Mesodermal cell (in vitro differentiated cells): ENCODE measurements around the gene GTF2IRD1. TPM values are rescaled to one million over a fixed set of nuclear protein-coding genes. Genes with fewer than 3 reads are reported as not detected.
"Not testable (repeated sequence)": the region's sequence is repeated elsewhere in the genome, so short reads cannot be mapped to it uniquely, and the experiment has no call there.

ENCODE experiments used
- H3K27ac ChIP-seq: 2 replicates; pipeline ENCODE4 v1.7.0; 2013; ENCODE audit warnings: mild to moderate bottlenecking, low read depth, low read length, moderate library complexity; ENCODE audit not compliant: severe bottlenecking
- H3K36me3 ChIP-seq: 2 replicates; pipeline ENCODE4 v1.7.1; 2013; ENCODE audit warnings: mild to moderate bottlenecking, low read length, moderate library complexity; ENCODE audit not compliant: control insufficient read depth, insufficient read depth
- H3K4me1 ChIP-seq: one replicate; pipeline ENCODE4 v1.7.1; 2013; ENCODE audit warnings: mild to moderate bottlenecking, low read length; ENCODE audit not compliant: insufficient read depth, control insufficient read depth, poor library complexity, severe bottlenecking
- H3K4me3 ChIP-seq: 2 replicates; pipeline ENCODE4 v1.7.0; 2013; ENCODE audit warnings: low read length, control low read depth, mild to moderate bottlenecking; ENCODE audit not compliant: insufficient read depth, poor library complexity, severe bottlenecking; ENCODE audit errors: extremely low read depth
- H3K9me3 ChIP-seq: 2 replicates; pipeline ENCODE4 v1.7.1; 2013; ENCODE audit warnings: mild to moderate bottlenecking, low read length, moderate library complexity; ENCODE audit not compliant: control insufficient read depth
- WGBS, 2 experiments: methylation state at CpG; one replicate each; pipeline ENCODE4 v1.1.5; 2013; ENCODE audit warnings: missing lambda C conversion rate in 2 of 2; ENCODE audit not compliant: insufficient coverage in 2 of 2; 5-methylcytosine and 5-hydroxymethylcytosine counted together
- polyA plus RNA-seq, 2 experiments: library from polyadenylated mRNA; stranded (reverse); fragments of 50-300 nt; gene quantifications; one replicate each; pipeline ENCODE4 v1.2.3, GENCODE V29; 2013

The GTF2IRD1 gene
- polyA plus RNA-seq (2013, experiment 1 of 2) = 47.0 TPM
- 40.2 TPM for polyA plus RNA-seq (2013, experiment 2 of 2)

- H3K36me3 ChIP-seq = peaks cover 9% of the 10 kb centered on the region
- H3K4me1 ChIP-seq = peaks cover 3% of the 10 kb centered on the region
- H3K9me3 ChIP-seq = no peaks in the 10 kb centered on the region
- H3K4me3 ChIP-seq = peak within 1 kb of the TSS; percentile 64
- WGBS, 2 experiments = 7 to 19% methylated on average over 14 to 24 of the region's 62 CpGs
- H3K27ac ChIP-seq = peak within 1 kb of the TSS; percentile 46
Measured at GRCh38 chr7:74453322-74454011, at the start of gene GTF2IRD1. GTF2IRD1 (plus strand) TSS chr7:74453906; CDS start chr7:74508081, 54,175 bp downstream.

- H3K4me3 ChIP-seq = no peak overlapping the region
- no peaks in the 10 kb centered on the region for H3K4me1 ChIP-seq
- peaks cover 43% of the 10 kb centered on the region for H3K36me3 ChIP-seq
- no peak overlapping the region for H3K27ac ChIP-seq
- WGBS, 2 experiments = 93 to 95% methylated on average over 3 of the region's 8 CpGs
- H3K9me3 ChIP-seq = no peaks in the 10 kb centered on the region
Measured at GRCh38 chr7:74404388-74404700, 49.4 kb upstream of the GTF2IRD1 start.

GRCh38 chr7:74404741-74405140 lies 49.0 kb upstream of the GTF2IRD1 start:
- Histone ChIP-seq H3K36me3 (peaks cover 43% of the 10 kb centered on the region), H3K9me3 (no peaks in the 10 kb centered on the region), H3K27ac (no peak overlapping the region), H3K4me3 (no peak overlapping the region), H3K4me1 (no peaks in the 10 kb centered on the region)
- 91% methylated on average over 13 to 15 of the region's 15 CpGs for WGBS, 2 experiments

GRCh38 chr7:74405191-74405898 lies 48.4 kb upstream of the GTF2IRD1 start:
- Histone ChIP-seq H3K27ac (no peak overlapping the region), H3K9me3 (no peaks in the 10 kb centered on the region), H3K4me1 (no peaks in the 10 kb centered on the region), H3K4me3 (no peak overlapping the region), H3K36me3 (peaks cover 41% of the 10 kb centered on the region)
- 74 to 82% methylated on average over 23 to 30 of the region's 31 CpGs for WGBS, 2 experiments

GRCh38 chr7:74405899-74406512 lies 47.7 kb upstream of the GTF2IRD1 start:
- Histone ChIP-seq H3K4me3 (no peak overlapping the region), H3K4me1 (no peaks in the 10 kb centered on the region), H3K27ac (no peak overlapping the region), H3K36me3 (peaks cover 35% of the 10 kb centered on the region), H3K9me3 (no peaks in the 10 kb centered on the region)
- 92% methylated on average over 15 to 20 of the region's 20 CpGs for whole genome bisulfite sequencing, 2 experiments

- Histone ChIP-seq H3K4me1 (no peaks in the 10 kb centered on the region), H3K9me3 (no peaks in the 10 kb centered on the region), H3K27ac (no peak overlapping the region), H3K4me3 (no peak overlapping the region), H3K36me3 (peaks cover 16% of the 10 kb centered on the region)
- 70 to 84% methylated on average over 2 to 4 of the region's 4 CpGs for WGBS, 2 experiments
Measured at GRCh38 chr7:74407958-74408357, 45.7 kb upstream of the GTF2IRD1 start.

DNA sequence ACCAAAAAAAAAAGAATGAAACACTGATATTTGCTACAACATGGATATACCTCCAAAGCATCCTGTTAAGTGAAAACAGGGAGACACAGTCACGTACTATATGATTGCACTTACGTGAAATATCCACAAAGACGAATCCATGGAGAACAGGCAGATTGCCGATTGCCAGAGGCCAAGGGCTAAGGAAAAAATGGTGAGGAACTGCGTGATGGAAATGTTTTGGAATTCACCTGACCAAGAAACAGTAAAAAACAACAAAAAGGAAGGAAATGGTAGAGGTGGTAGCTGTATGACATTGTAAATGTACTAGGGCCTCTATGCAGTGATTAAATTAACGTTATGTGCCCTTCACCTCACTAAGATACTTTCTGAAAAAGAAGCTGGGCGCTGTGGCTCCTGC lies 44.1 kb upstream of the GTF2IRD1 start:
- Histone ChIP-seq H3K4me3 (no peak overlapping the region), H3K36me3 (peaks cover 5% of the 10 kb centered on the region), H3K27ac (no peak overlapping the region), H3K4me1 (no peaks in the 10 kb centered on the region), H3K9me3 (no peaks in the 10 kb centered on the region)
- 92 to 97% methylated on average over 2 to 5 of the region's 7 CpGs for WGBS, 2 experiments

DNA sequence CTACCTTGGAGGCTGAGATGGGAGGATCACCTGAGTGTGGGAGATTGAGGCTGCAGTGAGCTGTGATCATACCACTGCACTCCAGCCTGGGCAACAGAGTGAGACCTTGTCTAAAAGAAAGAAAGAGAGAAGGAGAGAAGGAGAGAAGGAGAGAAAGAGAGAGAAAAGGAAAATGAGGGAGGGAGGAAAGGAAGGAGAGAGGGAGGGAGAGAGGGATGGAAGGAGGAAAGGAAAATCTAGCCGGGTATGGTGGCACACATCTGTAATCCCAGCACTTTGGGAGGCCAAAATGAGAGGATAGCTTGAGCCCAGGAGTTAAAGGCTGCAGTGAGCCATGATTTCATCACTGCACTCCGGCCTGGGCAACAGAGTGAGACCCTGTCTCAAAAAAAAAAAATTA lies 42.9 kb upstream of the GTF2IRD1 start:
- Histone ChIP-seq H3K4me3 (no peak overlapping the region), H3K27ac (no peak overlapping the region), H3K9me3 (no peaks in the 10 kb centered on the region), H3K36me3 (no peaks in the 10 kb centered on the region), H3K4me1 (no peaks in the 10 kb centered on the region)
- 78 to 83% methylated on average over 1 to 2 of the region's 2 CpGs for WGBS, 2 experiments

DNA sequence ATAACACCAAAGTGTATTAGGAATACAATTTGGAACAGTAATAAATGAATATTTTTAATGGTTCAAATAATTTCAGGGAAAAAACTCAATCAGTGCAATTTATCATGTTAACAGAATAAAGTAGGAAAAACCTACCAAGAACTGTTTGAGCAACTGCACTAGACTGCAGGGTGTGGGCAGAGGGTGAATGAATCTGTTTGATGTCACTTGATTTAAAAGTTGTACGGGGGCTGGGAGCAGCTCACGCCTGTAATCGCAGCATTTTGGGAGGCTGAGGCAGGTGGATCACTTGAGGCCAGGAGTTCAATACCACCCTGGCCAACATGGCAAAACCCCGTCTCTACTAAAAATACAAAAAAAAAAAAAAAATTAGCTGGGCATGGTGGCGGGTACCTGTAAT lies 42.1 kb upstream of the GTF2IRD1 start:
- H3K4me1 ChIP-seq, H3K4me3 ChIP-seq, H3K36me3 ChIP-seq, H3K9me3 ChIP-seq, H3K27ac ChIP-seq: not testable (repeated sequence)
- 81 to 100% methylated on average over 1 to 3 of the region's 5 CpGs for WGBS, 2 experiments

DNA sequence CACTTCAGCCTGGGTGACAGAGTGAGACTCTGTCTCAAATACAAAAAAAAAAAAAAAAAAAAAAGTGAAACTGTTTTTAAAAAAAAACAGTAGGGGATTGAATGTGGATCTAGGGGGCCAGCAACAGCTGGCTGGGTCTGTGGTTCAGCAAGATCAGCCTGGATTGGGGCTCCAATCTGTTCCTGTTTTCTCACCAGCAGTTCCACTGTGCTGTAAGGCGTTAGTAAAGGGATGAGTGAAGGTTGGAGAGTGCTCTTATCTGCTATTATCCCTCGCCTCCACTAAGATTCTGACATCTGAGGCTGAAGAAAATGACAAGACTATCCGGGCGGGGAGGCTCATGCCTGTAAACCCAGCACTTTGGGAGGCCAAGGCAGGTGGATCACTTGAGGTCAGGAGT lies 41.6 kb upstream of the GTF2IRD1 start:
- no peak overlapping the region for H3K4me3 ChIP-seq
- H3K9me3 ChIP-seq = no peaks in the 10 kb centered on the region
- H3K36me3 ChIP-seq = no peaks in the 10 kb centered on the region
- H3K4me1 ChIP-seq = no peaks in the 10 kb centered on the region
- 63% methylated on average over 3 of the region's 4 CpGs; no CpG with 5 or more reads in 1 of the 2 experiments for WGBS, 2 experiments
- H3K27ac ChIP-seq = no peak overlapping the region

GRCh38 chr7:74412603-74413002 lies 41.1 kb upstream of the GTF2IRD1 start:
- H3K4me3 ChIP-seq = no peak overlapping the region
- 82 to 100% methylated on average over 2 to 3 of the region's 3 CpGs for WGBS, 2 experiments
- H3K9me3 ChIP-seq = no peaks in the 10 kb centered on the region
- H3K36me3 ChIP-seq = no peaks in the 10 kb centered on the region
- no peak overlapping the region for H3K27ac ChIP-seq
- H3K4me1 ChIP-seq = no peaks in the 10 kb centered on the region
